ENCODE measurements around the gene TARP.

- TF ChIP-seq, protein P1, sequence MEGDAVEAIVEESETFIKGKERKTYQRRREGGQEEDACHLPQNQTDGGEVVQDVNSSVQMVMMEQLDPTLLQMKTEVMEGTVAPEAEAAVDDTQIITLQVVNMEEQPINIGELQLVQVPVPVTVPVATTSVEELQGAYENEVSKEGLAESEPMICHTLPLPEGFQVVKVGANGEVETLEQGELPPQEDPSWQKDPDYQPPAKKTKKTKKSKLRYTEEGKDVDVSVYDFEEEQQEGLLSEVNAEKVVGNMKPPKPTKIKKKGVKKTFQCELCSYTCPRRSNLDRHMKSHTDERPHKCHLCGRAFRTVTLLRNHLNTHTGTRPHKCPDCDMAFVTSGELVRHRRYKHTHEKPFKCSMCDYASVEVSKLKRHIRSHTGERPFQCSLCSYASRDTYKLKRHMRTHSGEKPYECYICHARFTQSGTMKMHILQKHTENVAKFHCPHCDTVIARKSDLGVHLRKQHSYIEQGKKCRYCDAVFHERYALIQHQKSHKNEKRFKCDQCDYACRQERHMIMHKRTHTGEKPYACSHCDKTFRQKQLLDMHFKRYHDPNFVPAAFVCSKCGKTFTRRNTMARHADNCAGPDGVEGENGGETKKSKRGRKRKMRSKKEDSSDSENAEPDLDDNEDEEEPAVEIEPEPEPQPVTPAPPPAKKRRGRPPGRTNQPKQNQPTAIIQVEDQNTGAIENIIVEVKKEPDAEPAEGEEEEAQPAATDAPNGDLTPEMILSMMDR (IDR thresholded peaks at IDR 0.05; ENCODE audit: poor library complexity, severe bottlenecking): no peak
- no peak for TF ChIP-seq POLR2AphosphoS5 (IDR thresholded peaks at IDR 0.05)
These were observed 11.1 kb upstream of the TARP start for GRCh38 chr7:38284553-38284952.

All from neural cell (in vitro differentiated cells).